ENCODE results near the gene COPS8. TPM values are rescaled to one million over a fixed set of nuclear protein-coding genes. Genes with fewer than 3 reads are reported as not detected.

The COPS8 gene
- polyA plus RNA-seq, result 100 to 1,000 TPM in 1 of 3 donors, 10 to 100 TPM in 2; 78.8 to 104 (median 81.9) TPM

- Mint-ChIP-seq H3K4me1 (peaks cover 20 to 48% of the 10 kb centered on the region in 2 donors), H3K4me3 (peak within 1 kb of the TSS; percentile 99 to 100 (median 100)), H3K36me3 (peaks cover 0 to 3% (median 0%) of the 10 kb centered on the region in 3 donors), H3K27ac (peak within 1 kb of the TSS; percentile 98 to 100 (median 99)), H3K27me3 (ENCODE audit: low read depth in 3 of 3) (peaks cover 3 to 9% (median 8%) of the 10 kb centered on the region in 3 donors), H3K9me3 (no peaks in the 10 kb centered on the region)
- DNase-seq, result peak; percentile 91 to 92 (median 91)
Observed at GRCh38 chr2:237085248-237086221, at the start of gene COPS8. Gene COPS8, plus strand, starts transcription at chr2:237085889. Its CDS starts 76 bp downstream, at chr2:237085965.

GRCh38 chr2:237039301-237040031, 46.2 kb upstream of the COPS8 start:
- Mint-ChIP-seq H3K4me1 (no peaks in the 10 kb centered on the region), H3K27me3 (ENCODE audit: low read depth in 3 of 3) (peaks cover 0 to 6% (median 4%) of the 10 kb centered on the region in 3 donors), H3K36me3 (no peaks in the 10 kb centered on the region), H3K4me3 (no peak overlapping the region), H3K27ac (no peak overlapping the region), H3K9me3 (no peaks in the 10 kb centered on the region)
- no peak for DNase-seq

GRCh38 chr2:237041231-237041630, 44.5 kb upstream of the COPS8 start:
- peaks cover 0 to 4% (median 4%) of the 10 kb centered on the region in 3 donors for H3K27me3 Mint-ChIP-seq (ENCODE audit: low read depth in 3 of 3)
- no peak overlapping the region for H3K4me3 Mint-ChIP-seq
- no peaks in the 10 kb centered on the region for H3K4me1 Mint-ChIP-seq
- H3K9me3 Mint-ChIP-seq, result no peaks in the 10 kb centered on the region
- H3K36me3 Mint-ChIP-seq, result no peaks in the 10 kb centered on the region
- DNase-seq, result no peak
- H3K27ac Mint-ChIP-seq, result no peak overlapping the region

- no peak for DNase-seq
- H3K27ac Mint-ChIP-seq, result no peak overlapping the region
- no peaks in the 10 kb centered on the region for H3K4me1 Mint-ChIP-seq
- H3K4me3 Mint-ChIP-seq, result no peak overlapping the region
- H3K9me3 Mint-ChIP-seq, result peaks cover 0 to 1% (median 0%) of the 10 kb centered on the region in 6 donors
- H3K36me3 Mint-ChIP-seq, result no peaks in the 10 kb centered on the region
- peaks cover 0 to 4% (median 4%) of the 10 kb centered on the region in 3 donors for H3K27me3 Mint-ChIP-seq (ENCODE audit: low read depth in 3 of 3)
Observed at GRCh38 chr2:237042101-237042500, 43.6 kb upstream of the COPS8 start.

GRCh38 chr2:237043866-237044265, 41.8 kb upstream of the COPS8 start:
- Mint-ChIP-seq H3K4me1 (no peaks in the 10 kb centered on the region), H3K27me3 (ENCODE audit: low read depth in 3 of 3) (peaks cover 2 to 6% (median 4%) of the 10 kb centered on the region in 3 donors), H3K27ac (no peak overlapping the region), H3K4me3 (no peak overlapping the region), H3K36me3 (peaks cover 0 to 8% (median 3%) of the 10 kb centered on the region in 3 donors), H3K9me3 (peaks cover 3 to 15% (median 7%) of the 10 kb centered on the region in 6 donors)
- no peak for DNase-seq

GRCh38 chr2:237044281-237044680, 41.4 kb upstream of the COPS8 start:
- DNase-seq, result no peak
- Mint-ChIP-seq H3K9me3 (peaks cover 5 to 19% (median 10%) of the 10 kb centered on the region in 6 donors), H3K4me3 (no peak overlapping the region), H3K4me1 (no peaks in the 10 kb centered on the region), H3K36me3 (peaks cover 0 to 9% (median 3%) of the 10 kb centered on the region in 3 donors), H3K27me3 (ENCODE audit: low read depth in 3 of 3) (peaks cover 2 to 8% (median 4%) of the 10 kb centered on the region in 3 donors), H3K27ac (no peak overlapping the region)

GRCh38 chr2:237045449-237045848, 40.2 kb upstream of the COPS8 start:
- Mint-ChIP-seq H3K27me3 (ENCODE audit: low read depth in 3 of 3) (peaks cover 2 to 17% (median 4%) of the 10 kb centered on the region in 3 donors), H3K4me3 (no peak overlapping the region), H3K4me1 (no peaks in the 10 kb centered on the region), H3K9me3 (peaks cover 5 to 22% (median 11%) of the 10 kb centered on the region in 6 donors), H3K36me3 (peaks cover 0 to 9% (median 3%) of the 10 kb centered on the region in 3 donors), H3K27ac (no peak overlapping the region)
- no peak for DNase-seq

GRCh38 chr2:237048595-237048994, 37.1 kb upstream of the COPS8 start:
- Mint-ChIP-seq H3K4me1 (no peaks in the 10 kb centered on the region), H3K36me3 (peaks cover 0 to 9% (median 3%) of the 10 kb centered on the region in 3 donors), H3K4me3 (no peak overlapping the region), H3K27me3 (ENCODE audit: low read depth in 3 of 3) (peaks cover 2 to 17% (median 2%) of the 10 kb centered on the region in 3 donors), H3K9me3 (peaks cover 5 to 22% (median 11%) of the 10 kb centered on the region in 6 donors), H3K27ac (no peak overlapping the region)
- no peak for DNase-seq

- Mint-ChIP-seq H3K4me1 (no peaks in the 10 kb centered on the region), H3K27me3 (ENCODE audit: low read depth in 3 of 3) (peaks cover 2 to 26% (median 2%) of the 10 kb centered on the region in 3 donors), H3K27ac (no peak overlapping the region), H3K36me3 (peaks cover 0 to 9% (median 3%) of the 10 kb centered on the region in 3 donors), H3K4me3 (no peak overlapping the region), H3K9me3 (peaks cover 5 to 22% (median 11%) of the 10 kb centered on the region in 6 donors)
- no peak for DNase-seq
Observed at GRCh38 chr2:237051861-237052260, 33.8 kb upstream of the COPS8 start.

GRCh38 chr2:237053066-237053465, 32.6 kb upstream of the COPS8 start:
- H3K27me3 Mint-ChIP-seq (ENCODE audit: low read depth in 3 of 3), result peaks cover 0 to 26% (median 2%) of the 10 kb centered on the region in 3 donors
- DNase-seq, result no peak
- no peak overlapping the region for H3K27ac Mint-ChIP-seq
- H3K36me3 Mint-ChIP-seq, result peaks cover 0 to 8% (median 3%) of the 10 kb centered on the region in 3 donors
- no peaks in the 10 kb centered on the region for H3K4me1 Mint-ChIP-seq
- H3K4me3 Mint-ChIP-seq, result no peak overlapping the region
- peaks cover 5 to 15% (median 9%) of the 10 kb centered on the region in 6 donors for H3K9me3 Mint-ChIP-seq

- Mint-ChIP-seq H3K27ac (no peak overlapping the region), H3K4me3 (no peak overlapping the region), H3K36me3 (no peaks in the 10 kb centered on the region), H3K27me3 (ENCODE audit: low read depth in 3 of 3) (peaks cover 0 to 14% (median 3%) of the 10 kb centered on the region in 3 donors), H3K4me1 (no peaks in the 10 kb centered on the region), H3K9me3 (peaks cover 0 to 1% (median 0%) of the 10 kb centered on the region in 6 donors)
- DNase-seq, result no peak
Observed at GRCh38 chr2:237055386-237056100, 30.1 kb upstream of the COPS8 start.

- Mint-ChIP-seq H3K4me1 (no peaks in the 10 kb centered on the region), H3K9me3 (peaks cover 0 to 1% (median 0%) of the 10 kb centered on the region in 6 donors), H3K27ac (no peak overlapping the region), H3K36me3 (no peaks in the 10 kb centered on the region), H3K4me3 (no peak overlapping the region), H3K27me3 (ENCODE audit: low read depth in 3 of 3) (peaks cover 0 to 11% (median 3%) of the 10 kb centered on the region in 3 donors)
- DNase-seq, result no peak
Observed at GRCh38 chr2:237056287-237056875, 29.3 kb upstream of the COPS8 start.

GRCh38 chr2:237057107-237057506, 28.6 kb upstream of the COPS8 start:
- H3K4me3 Mint-ChIP-seq, result no peak overlapping the region
- no peak overlapping the region for H3K27ac Mint-ChIP-seq
- no peaks in the 10 kb centered on the region for H3K36me3 Mint-ChIP-seq
- H3K4me1 Mint-ChIP-seq, result no peaks in the 10 kb centered on the region
- DNase-seq, result no peak
- peaks cover 0 to 1% (median 0%) of the 10 kb centered on the region in 6 donors for H3K9me3 Mint-ChIP-seq
- peaks cover 0 to 11% (median 3%) of the 10 kb centered on the region in 3 donors for H3K27me3 Mint-ChIP-seq (ENCODE audit: low read depth in 3 of 3)
